PFSK-1 (cell line): ENCODE measurements around the gene MAGEA6.
"Not testable (repeated sequence)": the region's sequence is repeated elsewhere in the genome, so short reads cannot be mapped to it uniquely, and the experiment has no call there.

Experiments used
- FOXP2 ChIP-seq: optimal IDR thresholded peaks from 2 replicates; pipeline ENCODE3; 2011; ENCODE audit warnings: borderline replicate concordance, control low read depth, inconsistent platforms; ENCODE audit not compliant: insufficient read depth; ENCODE audit errors: extremely low read length, extremely low read depth
- POLR2AphosphoS5 ChIP-seq: IDR thresholded peaks from 2 replicates; pipeline ENCODE4 v1.6.1; 2012; ENCODE audit warnings: low read depth, mild to moderate bottlenecking, control low read depth, low read length, moderate library complexity
- SIN3A ChIP-seq: IDR thresholded peaks from 2 replicates; pipeline ENCODE4 v1.6.1; 2012; ENCODE audit warnings: mild to moderate bottlenecking, low read length, moderate library complexity, borderline replicate concordance; ENCODE audit not compliant: insufficient read depth
- TAF1 ChIP-seq: IDR thresholded peaks from 2 replicates; pipeline ENCODE4 v1.6.1; 2012; ENCODE audit warnings: low read length, control low read depth, borderline replicate concordance; ENCODE audit not compliant: insufficient read depth
- TF ChIP-seq, protein P1 (sequence below), 2 experiments: IDR thresholded peaks; 2 replicates each; pipeline versions ENCODE4 v1.6.1 to v1.8.0; 2011 to 2012; ENCODE audit warnings: low read depth in 2 of 2, low read length in 2 of 2, control low read depth in 1 of 2, inconsistent platforms in 1 of 2, mild to moderate bottlenecking in 1 of 2, moderate library complexity in 1 of 2; ENCODE audit not compliant: insufficient read depth in 1 of 2

MAGEA6 gene

GRCh38 chrX:152758918-152759317 is 10.6 kb downstream of the MAGEA6 start, which contains the start of gene CSAG3:
Gene CSAG3, plus strand, starts transcription at chrX:152759218.
- TF ChIP-seq TAF1, FOXP2, SIN3A: not testable (repeated sequence)

DNA sequence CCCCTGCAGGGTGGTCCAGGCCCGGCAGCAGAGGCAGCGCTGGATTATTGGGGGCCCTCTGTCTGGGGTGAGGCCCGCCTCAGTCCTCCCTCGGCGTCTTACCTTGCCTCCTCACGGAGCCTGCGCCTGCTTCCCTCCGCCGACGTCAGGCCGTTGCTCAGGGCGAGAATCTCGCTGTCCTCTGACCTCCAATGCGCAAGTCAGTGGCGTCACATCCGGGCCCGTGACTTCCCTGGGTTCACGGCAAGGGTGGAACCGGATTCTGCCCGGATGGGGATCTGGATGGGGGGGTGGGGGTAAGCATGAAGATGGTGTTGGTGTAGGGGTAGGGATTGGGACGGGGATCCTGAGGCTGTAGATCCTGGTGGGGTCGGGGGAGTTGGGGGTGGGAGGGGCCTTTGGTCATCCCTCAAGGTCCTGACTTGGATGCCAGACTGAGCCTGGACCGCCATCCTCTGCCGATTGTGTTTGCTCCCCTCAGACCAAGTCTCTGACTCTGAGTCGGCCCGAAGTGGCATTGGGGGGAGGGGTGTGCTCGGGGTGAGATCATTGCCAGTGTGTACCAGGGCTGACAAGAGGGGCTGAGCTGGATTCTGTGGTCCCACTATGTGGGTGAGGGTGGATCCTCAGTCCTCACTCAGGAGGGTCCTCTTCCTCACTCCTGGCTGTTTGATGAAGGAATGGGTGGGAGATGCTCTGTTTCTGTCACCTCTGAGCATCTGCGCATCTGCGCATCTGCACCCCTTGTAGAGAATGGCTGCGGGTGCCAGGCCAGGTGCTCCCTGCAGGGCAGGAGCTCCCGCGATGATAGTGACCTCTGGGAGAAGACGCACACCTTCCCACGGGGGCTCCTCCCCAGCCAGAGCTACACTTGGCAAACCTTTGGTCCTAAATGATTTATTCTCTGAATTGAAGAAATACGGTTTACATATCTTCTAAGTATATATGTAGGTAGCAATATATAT is 15.5 kb downstream of the MAGEA6 start, which contains the start of gene MAGEA2:
TSS of gene MAGEA2 (minus strand) at position 157 of the 965 bp plus-strand sequence. CDS start 2,479 bp downstream, outside the sequence.
- not testable (repeated sequence) for TF ChIP-seq POLR2AphosphoS5, TAF1
- TF ChIP-seq, protein P1, sequence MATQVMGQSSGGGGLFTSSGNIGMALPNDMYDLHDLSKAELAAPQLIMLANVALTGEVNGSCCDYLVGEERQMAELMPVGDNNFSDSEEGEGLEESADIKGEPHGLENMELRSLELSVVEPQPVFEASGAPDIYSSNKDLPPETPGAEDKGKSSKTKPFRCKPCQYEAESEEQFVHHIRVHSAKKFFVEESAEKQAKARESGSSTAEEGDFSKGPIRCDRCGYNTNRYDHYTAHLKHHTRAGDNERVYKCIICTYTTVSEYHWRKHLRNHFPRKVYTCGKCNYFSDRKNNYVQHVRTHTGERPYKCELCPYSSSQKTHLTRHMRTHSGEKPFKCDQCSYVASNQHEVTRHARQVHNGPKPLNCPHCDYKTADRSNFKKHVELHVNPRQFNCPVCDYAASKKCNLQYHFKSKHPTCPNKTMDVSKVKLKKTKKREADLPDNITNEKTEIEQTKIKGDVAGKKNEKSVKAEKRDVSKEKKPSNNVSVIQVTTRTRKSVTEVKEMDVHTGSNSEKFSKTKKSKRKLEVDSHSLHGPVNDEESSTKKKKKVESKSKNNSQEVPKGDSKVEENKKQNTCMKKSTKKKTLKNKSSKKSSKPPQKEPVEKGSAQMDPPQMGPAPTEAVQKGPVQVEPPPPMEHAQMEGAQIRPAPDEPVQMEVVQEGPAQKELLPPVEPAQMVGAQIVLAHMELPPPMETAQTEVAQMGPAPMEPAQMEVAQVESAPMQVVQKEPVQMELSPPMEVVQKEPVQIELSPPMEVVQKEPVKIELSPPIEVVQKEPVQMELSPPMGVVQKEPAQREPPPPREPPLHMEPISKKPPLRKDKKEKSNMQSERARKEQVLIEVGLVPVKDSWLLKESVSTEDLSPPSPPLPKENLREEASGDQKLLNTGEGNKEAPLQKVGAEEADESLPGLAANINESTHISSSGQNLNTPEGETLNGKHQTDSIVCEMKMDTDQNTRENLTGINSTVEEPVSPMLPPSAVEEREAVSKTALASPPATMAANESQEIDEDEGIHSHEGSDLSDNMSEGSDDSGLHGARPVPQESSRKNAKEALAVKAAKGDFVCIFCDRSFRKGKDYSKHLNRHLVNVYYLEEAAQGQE (IDR thresholded peaks at IDR 0.05; ENCODE audit: insufficient read depth in 1 of 2, low read depth in 2 of 2, low read length in 2 of 2): not testable (repeated sequence)

DNA sequence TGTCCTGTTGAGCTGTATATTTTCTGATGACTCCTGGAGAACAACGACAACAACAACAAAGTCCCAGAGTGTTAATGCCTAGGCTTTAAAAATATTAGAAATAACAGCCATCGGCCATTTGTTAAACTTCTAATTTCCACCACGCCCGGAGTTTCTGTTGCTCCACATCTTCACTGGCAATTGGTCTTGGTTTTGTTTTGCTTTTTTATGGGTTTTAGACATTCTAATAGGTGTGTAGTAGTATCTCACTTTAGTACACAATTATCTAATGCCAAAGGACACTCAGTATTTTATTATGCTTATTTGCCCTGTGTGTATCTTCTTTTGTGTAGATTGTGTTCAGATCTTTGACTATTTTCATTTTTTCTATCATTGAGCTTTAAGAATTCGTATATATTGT is 30.9 kb downstream of the MAGEA6 start:
- TF ChIP-seq, protein P1 (IDR thresholded peaks at IDR 0.05; ENCODE audit: insufficient read depth in 1 of 2, low read depth in 2 of 2, low read length in 2 of 2): no peak
- no peak for TF ChIP-seq FOXP2
- TF ChIP-seq TAF1: no peak
- no peak for TF ChIP-seq SIN3A
- no peak for TF ChIP-seq POLR2AphosphoS5

DNA sequence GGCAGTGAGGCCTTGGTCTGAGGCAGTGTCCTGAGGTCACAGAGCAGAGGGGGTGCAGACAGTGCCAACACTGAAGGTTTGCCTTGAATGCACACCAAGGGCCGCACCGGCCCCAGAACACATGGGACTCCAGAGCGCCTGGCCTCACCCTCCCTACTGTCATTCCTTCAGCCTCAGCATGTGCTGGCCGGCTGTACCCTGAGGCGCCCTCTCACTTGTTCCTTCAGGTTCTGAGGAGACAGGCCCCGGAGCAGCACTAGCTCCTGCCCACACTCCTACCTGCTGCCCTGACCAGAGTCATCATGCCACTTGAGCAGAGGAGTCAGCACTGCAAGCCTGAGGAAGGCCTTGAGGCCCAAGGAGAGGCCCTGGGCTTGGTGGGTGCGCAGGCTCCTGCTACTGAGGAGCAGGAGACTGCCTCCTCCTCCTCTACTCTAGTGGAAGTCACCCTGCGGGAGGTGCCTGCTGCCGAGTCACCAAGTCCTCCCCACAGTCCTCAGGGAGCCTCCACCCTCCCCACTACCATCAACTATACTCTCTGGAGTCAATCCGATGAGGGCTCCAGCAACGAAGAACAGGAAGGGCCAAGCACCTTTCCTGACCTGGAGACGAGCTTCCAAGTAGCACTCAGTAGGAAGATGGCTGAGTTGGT is 33.5 kb downstream of the MAGEA6 start:
- TF ChIP-seq POLR2AphosphoS5 (no peak), FOXP2 (no peak), TAF1 (no peak), SIN3A (no peak)
- TF ChIP-seq, protein P1 (IDR thresholded peaks at IDR 0.05; ENCODE audit: insufficient read depth in 1 of 2, low read depth in 2 of 2, low read length in 2 of 2): no peak

DNA sequence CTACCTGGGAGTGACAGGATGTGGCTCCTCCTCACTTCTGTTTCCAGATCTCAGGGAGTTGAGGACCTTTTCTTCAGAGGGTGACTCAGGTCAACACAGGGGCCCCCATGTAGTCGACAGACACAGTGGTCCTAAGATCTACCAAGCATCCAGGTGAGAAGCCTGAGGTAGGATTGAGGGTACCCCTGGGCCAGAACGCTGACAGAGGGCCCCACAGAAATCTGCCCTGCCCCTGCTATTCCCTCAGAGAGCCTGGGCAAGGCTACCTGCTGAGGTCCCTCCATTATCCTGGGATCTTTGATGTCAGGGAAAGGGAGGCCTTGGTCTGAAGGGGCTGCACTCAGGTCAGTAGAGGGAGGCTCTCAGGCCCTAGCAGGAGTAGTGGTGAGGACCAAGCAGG is 34.4 kb downstream of the MAGEA6 start:
- TF ChIP-seq TAF1 (no peak), FOXP2 (no peak), SIN3A (no peak), POLR2AphosphoS5 (no peak)
- TF ChIP-seq, protein P1 (IDR thresholded peaks at IDR 0.05; ENCODE audit: insufficient read depth in 1 of 2, low read depth in 2 of 2, low read length in 2 of 2): no peak
